GM12878 (cell line): ENCODE measurements around the gene ABITRAM. TPM values are rescaled to one million over a fixed set of nuclear protein-coding genes. Genes with fewer than 3 reads are reported as not detected.

Experiments
- ATAC-seq: fragments of 200-7000 bp; cut with Tn5 transposase; 3 replicates; pipeline ENCODE4 v1.9.1; 2020; ENCODE audit warnings: mild to moderate bottlenecking, moderate library complexity
- BruUV-seq: library from RNA; stranded (reverse); fragments of 400-500 nt; replicated peaks from 2 replicates; lab custom pipeline; 2021; lab: Mats Ljungman, UMichigan
- CTCF ChIA-PET: fragments of 300-600 bp; sonication (Branson Sonifier 250); formaldehyde crosslinking; extraction: SDS; loops from one replicate; lab custom pipeline; 2021; ENCODE audit warnings: inconsistent platforms; lab: Yijun Ruan, JAX
- POLR2A ChIA-PET: fragments of 350-600 bp; formaldehyde crosslinking; extraction: SDS; loops from one replicate; lab custom pipeline; 2021; ENCODE audit warnings: inconsistent platforms; lab: Charles Lee
- RAD21 ChIA-PET: fragments of 300-600 bp; sonication (Branson Sonifier 250); formaldehyde crosslinking; loops from one replicate; lab custom pipeline; 2023; ENCODE audit warnings: antibody characterized with exemption; ENCODE audit not compliant: unreplicated experiment; lab: Charles Lee
- SMC1A ChIA-PET: fragments of 300-600 bp; sonication (Branson Sonifier 250); formaldehyde crosslinking; loops from one replicate; lab custom pipeline; 2023; ENCODE audit not compliant: unreplicated experiment, uncharacterized antibody; lab: Charles Lee
- DNase-seq: peaks from one replicate; pipeline ENCODE4 v3.0.0-alpha.2; 2011; ENCODE audit warnings: low read depth, low spot score
- FAIRE-seq: peaks from 3 replicates; lab custom pipeline; 2011; peaks lifted over from hg19 to GRCh38; lab: Jason Lieb, UNC
- H2AFZ ChIP-seq: 2 replicates; pipeline ENCODE4 v1.6.0; 2011; ENCODE audit warnings: low read depth, low read length, control low read depth; ENCODE audit not compliant: control insufficient read depth
- H3K27ac ChIP-seq: 2 replicates; pipeline ENCODE4 v1.5.1; 2011; ENCODE audit warnings: control low read depth; ENCODE audit not compliant: control insufficient read depth, insufficient read depth
- H3K27me3 ChIP-seq, 2 experiments: replicated peaks in 1 of 2; 2 replicates each; pipeline versions ENCODE4 v1.6.0 to v1.6.1; 2011; ENCODE audit warnings: low read length in 1 of 2; ENCODE audit not compliant: control insufficient read depth in 2 of 2, insufficient read depth in 2 of 2
- H3K36me3 ChIP-seq, 2 experiments: 2 replicates each; pipeline ENCODE4 v1.5.1; 2011; ENCODE audit warnings: low read length in 1 of 2; ENCODE audit not compliant: control insufficient read depth in 2 of 2, insufficient read depth in 2 of 2
- H3K4me1 ChIP-seq: 2 replicates; pipeline ENCODE4 v1.6.1; 2011; ENCODE audit warnings: mild to moderate bottlenecking, low read length, moderate library complexity, mixed read lengths; ENCODE audit not compliant: control insufficient read depth, insufficient read depth
- H3K4me2 ChIP-seq: 2 replicates; pipeline ENCODE4 v1.6.0; 2011; ENCODE audit warnings: control low read depth; ENCODE audit not compliant: control insufficient read depth, insufficient read depth
- H3K4me3 ChIP-seq: fragments of 200-600 bp; sonication (generic); 2 replicates; pipeline ENCODE4 v1.5.1; 2016
- H3K79me2 ChIP-seq: 2 replicates; pipeline ENCODE4 v1.6.0; 2011; ENCODE audit warnings: low read length; ENCODE audit not compliant: control insufficient read depth, insufficient read depth
- H3K9ac ChIP-seq: 2 replicates; pipeline ENCODE4 v1.8.0; 2011; ENCODE audit warnings: low read length, control low read depth, mixed read lengths; ENCODE audit not compliant: control insufficient read depth, insufficient read depth
- H3K9me3 ChIP-seq: replicated peaks from 3 replicates; pipeline ENCODE4 v1.5.1; 2011; ENCODE audit warnings: mild to moderate bottlenecking, low read length; ENCODE audit not compliant: control insufficient read depth, insufficient read depth
- H4K20me1 ChIP-seq: 2 replicates; pipeline ENCODE4 v1.6.0; 2011; ENCODE audit not compliant: control insufficient read depth, insufficient read depth
- ATF7 ChIP-seq: fragments of 450-650 bp; IDR thresholded peaks from 2 replicates; pipeline ENCODE4 v1.6.1; 2016; ENCODE audit warnings: low read depth, mild to moderate bottlenecking
- BHLHE40 ChIP-seq, 2 experiments: fragments of 450-650 bp in 1 of 2; IDR thresholded peaks; 2 replicates each; pipeline ENCODE4 v1.6.1; 2011 to 2017; ENCODE audit warnings: low read depth in 2 of 2, borderline replicate concordance in 1 of 2, improper control_type of control experiment in 1 of 2, low read length in 1 of 2, mild to moderate bottlenecking in 1 of 2
- CEBPB ChIP-seq, 2 experiments: fragments of 150-350 bp in 1 of 2; IDR thresholded peaks; 2 replicates each; pipeline ENCODE4 v1.6.1; 2012 to 2014; ENCODE audit warnings: low read depth in 2 of 2, low read length in 2 of 2, borderline replicate concordance in 1 of 2, inconsistent platforms in 1 of 2
- CEBPZ ChIP-seq: fragments of 150-350 bp; IDR thresholded peaks from 2 replicates; pipeline ENCODE4 v1.6.1; 2016; ENCODE audit warnings: low read depth, low read length
- CREM ChIP-seq: IDR thresholded peaks from 2 replicates; pipeline ENCODE4 v1.6.1; 2014; ENCODE audit warnings: antibody characterized with exemption, low read depth
- FOXM1 ChIP-seq: IDR thresholded peaks from 2 replicates; pipeline ENCODE4 v1.6.1; 2012; ENCODE audit warnings: low read depth, mild to moderate bottlenecking, inconsistent platforms, low read length, moderate library complexity
- HDAC2 ChIP-seq: fragments of 200-600 bp; sonication (generic); IDR thresholded peaks from 2 replicates; pipeline ENCODE4 v1.6.1; 2017
- MTA2 ChIP-seq: fragments of 450-650 bp; IDR thresholded peaks from 2 replicates; pipeline ENCODE4 v1.6.1; 2016; ENCODE audit warnings: low read depth, mild to moderate bottlenecking, moderate library complexity
- MYB ChIP-seq: fragments of 150-350 bp; IDR thresholded peaks from 2 replicates; pipeline ENCODE4 v1.6.1; 2014; ENCODE audit warnings: mild to moderate bottlenecking, low read depth, low read length, borderline replicate concordance
- POLR2AphosphoS2 ChIP-seq: IDR thresholded peaks from 2 replicates; pipeline ENCODE4 v1.6.1; 2011; ENCODE audit warnings: low read depth, mild to moderate bottlenecking, low read length, improper control_type of control experiment, moderate library complexity
- RB1 ChIP-seq: fragments of 450-650 bp; formaldehyde crosslinking; IDR thresholded peaks from 2 replicates; pipeline ENCODE4 v1.6.1; 2017; ENCODE audit warnings: mild to moderate bottlenecking, borderline replicate concordance
- RCOR1 ChIP-seq: conservative IDR thresholded peaks from 2 replicates; pipeline ENCODE4 v1.6.1; 2012; ENCODE audit warnings: low read depth, low read length, improper control_type of control experiment
- SMC3 ChIP-seq: IDR thresholded peaks from 2 replicates; pipeline ENCODE4 v1.6.1; 2011; ENCODE audit warnings: low read length, improper control_type of control experiment, borderline replicate concordance
- SRF ChIP-seq, 2 experiments: IDR thresholded peaks; 2 replicates each; pipeline ENCODE4 v1.6.1; 2011; ENCODE audit warnings: low read depth in 2 of 2, low read length in 2 of 2, mild to moderate bottlenecking in 1 of 2, moderate library complexity in 1 of 2
- WGBS: methylation state at CpG from one replicate; pipeline ENCODE4 v1.1.6; 2016; ENCODE audit warnings: low lambda C conversion rate; ENCODE audit not compliant: insufficient replicate concordance, insufficient coverage; ENCODE audit errors: missing lambda C conversion rate; 5-methylcytosine and 5-hydroxymethylcytosine counted together
- in situ Hi-C: fragments of 300-500 bp; cut with MboI; formaldehyde crosslinking; loops from 9 replicates; pipeline ENCODE4 v1.14.3; 2018; ENCODE audit warnings: mixed read lengths
- intact Hi-C: fragments of 100-400 bp; cut with micrococcal nuclease; formaldehyde crosslinking; loops from one replicate; pipeline ENCODE4 v1.14.2; 2022; ENCODE audit not compliant: unreplicated experiment
- polyA plus RNA-seq, 11 experiments: library from polyadenylated mRNA; depleted of rRNA in 4 of 11; unstranded in 6 of 11; stranded (reverse) in 5 of 11; fragments of >200 nt; fragmentation: Nextera tagmentation in 4 of 11; fragmentation: Illumina TruSeq in 1 of 11; extraction: Ambion mirVana in 4 of 11; extraction: Trizol in 1 of 11; gene quantifications; 1 replicate in 1 of 11; 2 replicates in 10 of 11; pipeline versions ENCODE4 v1.2.1 to v1.2.3, GENCODE V29; 2011 to 2016; ENCODE audit warnings: inconsistent platforms in 2 of 11, missing spikeins in 2 of 11, low read depth in 1 of 11
- total RNA-seq, 4 experiments: library from RNA; depleted of rRNA in 3 of 4; stranded (reverse); fragments of >200 nt in 3 of 4; fragmentation: Illumina TruSeq in 1 of 4; extraction: Trizol in 1 of 4; gene quantifications; 2 replicates each; pipeline versions ENCODE4 v1.2.1 to v1.2.3, GENCODE V29; 2013 to 2021
- TF ChIP-seq, protein P1 (sequence below): fragments of 450-650 bp; IDR thresholded peaks from 2 replicates; pipeline ENCODE4 v1.6.1; 2017; ENCODE audit warnings: mild to moderate bottlenecking, moderate library complexity

The ABITRAM gene
- total and polyA plus RNA-seq, 10 of the 15 experiments (the other 5 are each of a cell fraction or from before 2014, with no cell fraction given): 5.2 to 18.4 (median 10.6) TPM

DNA sequence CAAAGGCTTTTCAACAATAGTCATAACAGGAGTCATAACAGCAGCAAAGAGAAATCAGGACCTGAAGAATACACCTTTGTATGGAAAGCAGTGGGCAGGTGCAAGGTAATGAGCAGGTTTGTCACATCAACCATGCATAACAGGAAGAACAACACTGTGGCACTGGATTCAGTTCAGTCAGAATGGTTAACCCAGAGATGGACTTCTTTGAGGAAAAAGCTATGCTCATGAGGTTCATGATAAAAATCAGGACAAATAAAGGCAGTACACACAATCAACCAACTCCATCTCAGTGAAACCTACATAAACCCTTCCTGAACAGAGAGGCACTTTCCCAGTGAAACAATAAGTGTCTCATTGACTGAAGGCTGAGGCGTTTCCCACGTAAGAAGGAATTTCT, 27.0 kb downstream of the ABITRAM start (continued):
- no peak for TF ChIP-seq CEBPB (IDR thresholded peaks at IDR 0.05; ENCODE audit: borderline replicate concordance in 1 of 2, low read depth in 2 of 2, low read length in 2 of 2)

DNA sequence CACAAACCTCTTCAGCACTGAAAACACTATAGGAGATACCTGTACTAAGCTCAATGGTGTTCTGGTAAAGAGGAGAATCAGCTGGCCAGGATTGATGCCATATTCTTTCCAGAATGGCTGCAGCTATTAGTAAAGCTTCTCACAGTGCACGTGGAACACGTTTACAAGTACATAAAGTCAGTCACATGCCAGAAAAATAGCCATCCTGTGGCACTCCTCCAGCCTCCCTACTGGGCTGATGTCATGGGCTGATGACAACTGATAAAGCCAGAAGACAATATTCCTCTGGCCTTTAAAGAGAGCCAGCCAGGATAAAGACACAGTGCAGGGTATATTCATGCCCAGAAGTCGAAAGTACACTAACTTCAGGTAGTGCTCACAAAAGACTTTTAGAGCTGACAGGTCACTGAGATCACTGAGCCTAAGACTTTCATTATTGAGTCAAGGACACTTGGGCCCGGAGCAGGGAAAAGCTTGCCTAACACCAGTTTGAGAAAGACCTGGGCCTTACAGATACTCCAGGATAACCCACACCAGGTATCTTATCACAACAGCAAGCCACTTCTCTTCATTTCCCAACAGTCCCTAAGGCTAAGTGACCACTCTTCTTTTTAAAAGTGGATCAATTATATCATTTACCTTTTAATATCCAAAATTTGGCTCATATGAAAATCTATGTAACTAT, 29.4 kb downstream of the ABITRAM start:
- POLR2A ChIA-PET: no interaction called here

More for the DNA sequence above, 29.4 kb downstream of the ABITRAM start:
- Histone ChIP-seq H3K4me3 (no peak overlapping the region), H2AFZ (no peak overlapping the region), H3K4me1 (no peaks in the 10 kb centered on the region), H3K9ac (no peak overlapping the region), H3K27me3 (no peaks in the 10 kb centered on the region), H3K27ac (no peak overlapping the region), H3K9me3 (no peaks in the 10 kb centered on the region), H3K79me2 (no peaks in the 10 kb centered on the region), H3K4me2 (no peak overlapping the region), H3K36me3 (no peaks in the 10 kb centered on the region), H4K20me1 (no peaks in the 10 kb centered on the region)
- CTCF ChIA-PET: interaction anchor here (3.1 kb wide), 1 partner anchor 10 kb away, joined by 20 read pairs; no protein-coding TSS in a partner anchor
- FAIRE-seq: no peak
- no peak for ATAC-seq
- DNase-seq: no peak
- 98% methylated on average over 4 of the region's 4 CpGs for WGBS
- intact Hi-C loops (no loop called here), in situ Hi-C loops (no loop called here)
- TF ChIP-seq SMC3: no peak
- no peak for TF ChIP-seq FOXM1
- TF ChIP-seq RB1: no peak
- no peak for TF ChIP-seq BHLHE40 (IDR thresholded peaks at IDR 0.05; ENCODE audit: borderline replicate concordance in 1 of 2, low read depth in 2 of 2, low read length in 1 of 2)
- TF ChIP-seq CREM: no peak
- TF ChIP-seq MTA2: no peak
- no peak for TF ChIP-seq CEBPZ
- TF ChIP-seq HDAC2: no peak
- no peak for TF ChIP-seq SRF (IDR thresholded peaks at IDR 0.05; ENCODE audit: low read depth in 2 of 2, low read length in 2 of 2)
- TF ChIP-seq POLR2AphosphoS2: no peak
- no peak for TF ChIP-seq ATF7
- TF ChIP-seq, protein P1, sequence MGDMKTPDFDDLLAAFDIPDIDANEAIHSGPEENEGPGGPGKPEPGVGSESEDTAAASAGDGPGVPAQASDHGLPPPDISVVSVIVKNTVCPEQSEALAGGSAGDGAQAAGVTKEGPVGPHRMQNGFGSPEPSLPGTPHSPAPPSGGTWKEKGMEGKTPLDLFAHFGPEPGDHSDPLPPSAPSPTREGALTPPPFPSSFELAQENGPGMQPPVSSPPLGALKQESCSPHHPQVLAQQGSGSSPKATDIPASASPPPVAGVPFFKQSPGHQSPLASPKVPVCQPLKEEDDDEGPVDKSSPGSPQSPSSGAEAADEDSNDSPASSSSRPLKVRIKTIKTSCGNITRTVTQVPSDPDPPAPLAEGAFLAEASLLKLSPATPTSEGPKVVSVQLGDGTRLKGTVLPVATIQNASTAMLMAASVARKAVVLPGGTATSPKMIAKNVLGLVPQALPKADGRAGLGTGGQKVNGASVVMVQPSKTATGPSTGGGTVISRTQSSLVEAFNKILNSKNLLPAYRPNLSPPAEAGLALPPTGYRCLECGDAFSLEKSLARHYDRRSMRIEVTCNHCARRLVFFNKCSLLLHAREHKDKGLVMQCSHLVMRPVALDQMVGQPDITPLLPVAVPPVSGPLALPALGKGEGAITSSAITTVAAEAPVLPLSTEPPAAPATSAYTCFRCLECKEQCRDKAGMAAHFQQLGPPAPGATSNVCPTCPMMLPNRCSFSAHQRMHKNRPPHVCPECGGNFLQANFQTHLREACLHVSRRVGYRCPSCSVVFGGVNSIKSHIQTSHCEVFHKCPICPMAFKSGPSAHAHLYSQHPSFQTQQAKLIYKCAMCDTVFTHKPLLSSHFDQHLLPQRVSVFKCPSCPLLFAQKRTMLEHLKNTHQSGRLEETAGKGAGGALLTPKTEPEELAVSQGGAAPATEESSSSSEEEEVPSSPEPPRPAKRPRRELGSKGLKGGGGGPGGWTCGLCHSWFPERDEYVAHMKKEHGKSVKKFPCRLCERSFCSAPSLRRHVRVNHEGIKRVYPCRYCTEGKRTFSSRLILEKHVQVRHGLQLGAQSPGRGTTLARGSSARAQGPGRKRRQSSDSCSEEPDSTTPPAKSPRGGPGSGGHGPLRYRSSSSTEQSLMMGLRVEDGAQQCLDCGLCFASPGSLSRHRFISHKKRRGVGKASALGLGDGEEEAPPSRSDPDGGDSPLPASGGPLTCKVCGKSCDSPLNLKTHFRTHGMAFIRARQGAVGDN: no peak
- TF ChIP-seq RCOR1: no peak
- TF ChIP-seq MYB: no peak
- RAD21 ChIA-PET: no interaction called here
- no TSS peak for BruUV-seq
- SMC1A ChIA-PET: interaction anchor here (2.3 kb wide), 1 partner anchor 10 kb away, joined by 9 read pairs; no protein-coding TSS in a partner anchor
